HCT116 (cell line): ENCODE data around the gene NTN4. TPM values are rescaled to one million over a fixed set of nuclear protein-coding genes. Genes with fewer than 3 reads are reported as not detected.

Experiments used
- ATAC-seq: fragments of 200-7000 bp; cut with Tn5 transposase; 2 replicates; pipeline ENCODE4 v1.9.1; 2020; ENCODE audit warnings: mild to moderate bottlenecking, moderate library complexity
- BruUV-seq: library from RNA; stranded (reverse); fragments of 400-500 nt; replicated peaks from 2 replicates; lab custom pipeline; 2021; lab: Mats Ljungman, UMichigan
- CTCF ChIA-PET: fragments of 300-600 bp; sonication (Branson Sonifier 250); formaldehyde crosslinking; loops from one replicate; lab custom pipeline; 2021; ENCODE audit warnings: antibody characterized with exemption; lab: Charles Lee
- POLR2A ChIA-PET: fragments of 300-600, 350-600 bp; sonication (Branson Sonifier 250); formaldehyde crosslinking; loops from one replicate; lab custom pipeline; 2021; ENCODE audit warnings: antibody characterized with exemption; lab: Charles Lee
- RAD21 ChIA-PET, 2 experiments: fragments of 300-600 bp; sonication (Branson Sonifier 250); formaldehyde crosslinking; loops; one replicate each; lab custom pipeline; 2023; ENCODE audit warnings: low total read pairs in 2 of 2; ENCODE audit not compliant: uncharacterized antibody in 2 of 2, unreplicated experiment in 2 of 2, low non-redundant PET in 1 of 2; lab: Charles Lee
- DNase-seq: peaks from one replicate; pipeline ENCODE4 v3.0.0-alpha.2; 2010; ENCODE audit warnings: low read depth, low spot score
- H2AFZ ChIP-seq: fragments of 200-600 bp; shearing (Covaris generic), sonication (generic); 2 replicates; pipeline ENCODE4 v1.6.1; 2017; ENCODE audit warnings: low read depth, mixed run types, mixed read lengths, antibody characterized with exemption, low read length; ENCODE audit not compliant: poor library complexity, severe bottlenecking
- H3K27ac ChIP-seq: 2 replicates; pipeline ENCODE4 v1.5.1; 2012; ENCODE audit warnings: low read depth, low read length
- H3K27me3 ChIP-seq: fragments of 200-600 bp; sonication (generic); 2 replicates; pipeline ENCODE4 v1.6.1; 2016; ENCODE audit warnings: mixed run types, low read length, mixed read lengths; ENCODE audit not compliant: insufficient read depth
- H3K36me3 ChIP-seq, 2 experiments: fragments of 200-500 bp in 1 of 2; fragments of 200-600 bp in 1 of 2; sonication (Bioruptor generic) in 1 of 2; sonication (generic) in 1 of 2; 2 replicates each; pipeline versions ENCODE4 v1.5.1 to v1.6.1; 2014 to 2016; ENCODE audit warnings: low read length in 2 of 2, inconsistent platforms in 1 of 2, mixed read lengths in 1 of 2, mixed run types in 1 of 2; ENCODE audit not compliant: insufficient read depth in 2 of 2, control insufficient read depth in 1 of 2
- H3K4me1 ChIP-seq, 2 experiments: fragments of 200-600 bp in 1 of 2; sonication (generic) in 1 of 2; 2 replicates each; pipeline versions ENCODE4 v1.5.1 to v1.6.1; 2012 to 2017; ENCODE audit warnings: low read length in 2 of 2, inconsistent platforms in 1 of 2, mild to moderate bottlenecking in 1 of 2, mixed read lengths in 1 of 2, mixed run types in 1 of 2, moderate library complexity in 1 of 2; ENCODE audit not compliant: insufficient read depth in 2 of 2, control insufficient read depth in 1 of 2
- H3K4me2 ChIP-seq: fragments of 200-600 bp; sonication (generic); 2 replicates; pipeline ENCODE4 v1.6.1; 2017; ENCODE audit warnings: mixed run types, low read length, mixed read lengths
- H3K4me3 ChIP-seq, 2 experiments: fragments of 200-600 bp in 1 of 2; sonication (generic) in 1 of 2; replicated peaks in 1 of 2; 2 replicates each; pipeline ENCODE4 v1.5.1; 2011 to 2016; ENCODE audit warnings: low read length in 2 of 2, control low read depth in 1 of 2, low read depth in 1 of 2, mild to moderate bottlenecking in 1 of 2, mixed read lengths in 1 of 2, mixed run types in 1 of 2
- H3K79me2 ChIP-seq: fragments of 200-600 bp; sonication (generic); 2 replicates; pipeline ENCODE4 v1.6.1; 2017; ENCODE audit warnings: mild to moderate bottlenecking, mixed run types, low read length, moderate library complexity, mixed read lengths; ENCODE audit not compliant: insufficient read depth
- H3K9ac ChIP-seq: fragments of 200-600 bp; sonication (generic); 2 replicates; pipeline ENCODE4 v1.6.1; 2016; ENCODE audit warnings: low read length, mixed read lengths
- H3K9me2 ChIP-seq: fragments of 200-600 bp; sonication (generic), shearing (Covaris generic); 2 replicates; pipeline ENCODE4 v1.6.1; 2017; ENCODE audit warnings: mixed run types, mild to moderate bottlenecking, moderate library complexity; ENCODE audit not compliant: insufficient read depth
- H3K9me3 ChIP-seq, 2 experiments: fragments of 200-500 bp in 1 of 2; fragments of 200-600 bp in 1 of 2; sonication (Bioruptor generic) in 1 of 2; sonication (generic) in 1 of 2; 2 replicates each; pipeline ENCODE4 v1.6.1; 2014 to 2017; ENCODE audit warnings: low read length in 2 of 2, mixed read lengths in 2 of 2, inconsistent platforms in 1 of 2, low read depth in 1 of 2, mild to moderate bottlenecking in 1 of 2, mixed run types in 1 of 2, moderate library complexity in 1 of 2; ENCODE audit not compliant: control insufficient read depth in 1 of 2, insufficient read depth in 1 of 2
- H4K20me1 ChIP-seq: fragments of 200-600 bp; sonication (generic), shearing (Covaris generic); 2 replicates; pipeline ENCODE4 v1.6.1; 2017; ENCODE audit warnings: mixed run types, mild to moderate bottlenecking, moderate library complexity; ENCODE audit not compliant: insufficient read depth
- ATF3 ChIP-seq: IDR thresholded peaks from 2 replicates; pipeline ENCODE4 v1.6.1; 2012
- CBX3 ChIP-seq: IDR thresholded peaks from 2 replicates; pipeline ENCODE4 v1.6.1; 2012; ENCODE audit warnings: low read depth
- CTCF ChIP-seq, 3 experiments: fragments of 200-600 bp in 1 of 3; sonication (generic) in 1 of 3; IDR thresholded peaks in 2 of 3; conservative IDR thresholded peaks in 1 of 3; 2 replicates each; pipeline ENCODE4 v1.5.1; 2012 to 2017; ENCODE audit warnings: low read depth in 2 of 3, low read length in 2 of 3, antibody characterized with exemption in 1 of 3, borderline replicate concordance in 1 of 3, control low read depth in 1 of 3, mild to moderate bottlenecking in 1 of 3, mixed read lengths in 1 of 3, mixed run types in 1 of 3, moderate library complexity in 1 of 3; ENCODE audit not compliant: insufficient read depth in 1 of 3
- EGR1 ChIP-seq: IDR thresholded peaks from 2 replicates; pipeline ENCODE4 v1.6.1; 2012; ENCODE audit warnings: low read depth
- ELF1 ChIP-seq: IDR thresholded peaks from 2 replicates; pipeline ENCODE4 v1.6.1; 2012; ENCODE audit warnings: low read depth, borderline replicate concordance
- EZH2 ChIP-seq: fragments of 200-600 bp; sonication (generic); IDR thresholded peaks from 2 replicates; pipeline ENCODE4 v1.6.1; 2017; ENCODE audit warnings: antibody characterized with exemption, mixed run types
- FOSL1 ChIP-seq: IDR thresholded peaks from 2 replicates; pipeline ENCODE4 v1.6.1; 2012; ENCODE audit warnings: low read depth
- JUND ChIP-seq: IDR thresholded peaks from 2 replicates; pipeline ENCODE4 v1.6.1; 2012
- MAX ChIP-seq: IDR thresholded peaks from 2 replicates; pipeline ENCODE4 v1.6.1; 2012
- POLR2A ChIP-seq: IDR thresholded peaks from 2 replicates; pipeline ENCODE4 v1.7.0; 2011; ENCODE audit warnings: borderline replicate concordance; ENCODE audit not compliant: insufficient read depth, insufficient read length; ENCODE audit errors: extremely low read depth
- POLR2AphosphoS5 ChIP-seq: IDR thresholded peaks from 2 replicates; pipeline ENCODE4 v1.6.1; 2011; ENCODE audit warnings: mild to moderate bottlenecking, low read depth, low read length, moderate library complexity
- REST ChIP-seq: IDR thresholded peaks from 2 replicates; pipeline ENCODE4 v1.6.1; 2012; ENCODE audit warnings: low read depth
- SIN3A ChIP-seq: IDR thresholded peaks from 2 replicates; pipeline ENCODE4 v1.6.1; 2012; ENCODE audit warnings: low read depth
- SRF ChIP-seq: IDR thresholded peaks from 2 replicates; pipeline ENCODE4 v1.6.1; 2012; ENCODE audit warnings: low read depth
- TCF7L2 ChIP-seq: IDR thresholded peaks from 2 replicates; pipeline ENCODE4 v1.7.0; 2011; ENCODE audit warnings: borderline replicate concordance, inconsistent platforms; ENCODE audit not compliant: insufficient read depth, insufficient read length; ENCODE audit errors: extremely low read depth
- YY1 ChIP-seq: IDR thresholded peaks from 2 replicates; pipeline ENCODE4 v1.6.1; 2011; ENCODE audit warnings: low read length, low read depth, moderate library complexity, mild to moderate bottlenecking; ENCODE audit not compliant: insufficient replicate concordance; ENCODE audit errors: extremely low read depth
- ZBTB33 ChIP-seq: IDR thresholded peaks from 2 replicates; pipeline ENCODE4 v1.6.1; 2011; ENCODE audit warnings: mild to moderate bottlenecking, low read length, moderate library complexity; ENCODE audit not compliant: insufficient replicate concordance; ENCODE audit errors: extremely low read depth
- ZNF274 ChIP-seq: fragments of 200-500 bp; sonication (Bioruptor generic); IDR thresholded peaks from 2 replicates; pipeline ENCODE4 v1.6.1; 2014; ENCODE audit warnings: mild to moderate bottlenecking, low read depth, low read length, inconsistent platforms
- intact Hi-C: fragments of 100-400 bp; cut with micrococcal nuclease; formaldehyde crosslinking; loops from 2 replicates; pipeline ENCODE4 v1.10.0; 2022
- total RNA-seq: library from RNA; stranded (reverse); gene quantifications from one replicate; pipeline ENCODE4 v1.2.1, GENCODE V29; 2021; ENCODE audit not compliant: unreplicated experiment

Gene NTN4
- total RNA-seq, 1 experiment from 2014 or later = 4.3 TPM

GRCh38 chr12:95741635-95742034 lies 48.9 kb downstream of the NTN4 start:
- Histone ChIP-seq H3K36me3 (no peaks in the 10 kb centered on the region), H3K4me3 (no peak overlapping the region), H2AFZ (no peak overlapping the region), H3K4me1 (no peaks in the 10 kb centered on the region), H3K9ac (no peak overlapping the region), H3K4me2 (no peak overlapping the region), H3K9me2 (no peaks in the 10 kb centered on the region), H3K9me3 (no peaks in the 10 kb centered on the region), H3K27me3 (no peaks in the 10 kb centered on the region), H3K79me2 (no peaks in the 10 kb centered on the region), H4K20me1 (no peaks in the 10 kb centered on the region), H3K27ac (no peak overlapping the region)
- no TSS peak for BruUV-seq
- no peak for DNase-seq
- POLR2A ChIA-PET = no interaction called here
- CTCF ChIA-PET = no interaction called here
- intact Hi-C loops = no loop called here
- ATAC-seq = no peak
- RAD21 ChIA-PET = no interaction called here
- no peak for TF ChIP-seq SIN3A
- TF ChIP-seq SRF = no peak
- TF ChIP-seq REST = no peak
- no peak for TF ChIP-seq ZNF274
- TF ChIP-seq MAX = no peak
- no peak for TF ChIP-seq POLR2A
- TF ChIP-seq TCF7L2 = no peak
- TF ChIP-seq ZBTB33 = no peak
- no peak for TF ChIP-seq EZH2
- TF ChIP-seq CBX3 = no peak
- TF ChIP-seq EGR1 = no peak
- TF ChIP-seq YY1 = no peak
- no peak for TF ChIP-seq JUND
- no peak for TF ChIP-seq ATF3
- no peak for TF ChIP-seq ELF1
- no peak for TF ChIP-seq POLR2AphosphoS5
- no peak for TF ChIP-seq FOSL1
- no peak for TF ChIP-seq CTCF (IDR thresholded peaks at IDR 0.05 in 2 of 3, conservative IDR thresholded peaks at IDR 0.05 in 1 of 3; ENCODE audit: borderline replicate concordance in 1 of 3, insufficient read depth in 1 of 3, low read depth in 2 of 3, low read length in 2 of 3)
